IPS-18a (cell line): ENCODE measurements around the gene CDK14.

Experiments used
- H3K27ac ChIP-seq: one replicate; pipeline ENCODE4 v1.5.1; 2013; ENCODE audit warnings: low read length
- H3K27me3 ChIP-seq: one replicate; pipeline ENCODE4 v1.6.1; 2013; ENCODE audit warnings: mild to moderate bottlenecking, low read length; ENCODE audit not compliant: control insufficient read depth, insufficient read depth
- H3K36me3 ChIP-seq: one replicate; pipeline ENCODE4 v1.6.1; 2013; ENCODE audit warnings: low read depth, low read length; ENCODE audit not compliant: control insufficient read depth
- H3K4me1 ChIP-seq: one replicate; pipeline ENCODE4 v1.6.1; 2013; ENCODE audit warnings: low read depth, low read length; ENCODE audit not compliant: control insufficient read depth
- H3K4me3 ChIP-seq: one replicate; pipeline ENCODE4 v1.5.1; 2013; ENCODE audit warnings: low read length
- H3K9ac ChIP-seq: one replicate; pipeline ENCODE4 v1.6.1; 2013; ENCODE audit warnings: mild to moderate bottlenecking, low read length, moderate library complexity
- H3K9me3 ChIP-seq: one replicate; pipeline ENCODE4 v1.6.1; 2013; ENCODE audit warnings: low read depth, low read length; ENCODE audit not compliant: control insufficient read depth

The CDK14 gene

DNA sequence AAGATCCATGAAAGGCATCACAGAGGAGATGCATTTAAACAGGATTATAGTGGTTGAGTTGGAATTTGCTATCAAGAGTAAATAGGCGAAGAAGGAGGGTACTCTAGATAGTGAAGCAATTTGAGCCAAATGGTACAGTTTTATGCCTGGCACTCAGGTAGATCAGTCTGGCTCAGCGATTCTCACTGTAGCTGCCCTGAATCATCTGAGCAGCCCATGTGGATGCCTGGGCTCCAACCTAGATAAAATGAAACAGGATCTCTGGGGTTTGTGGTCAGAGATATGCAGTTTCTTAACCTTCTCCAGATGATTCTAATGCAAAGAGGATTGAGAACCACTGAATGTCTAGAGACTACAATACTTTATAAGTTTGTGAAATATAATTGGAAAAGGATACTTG, 386.1 kb downstream of the CDK14 start:
- H3K36me3 ChIP-seq = no peaks in the 10 kb centered on the region

DNA sequence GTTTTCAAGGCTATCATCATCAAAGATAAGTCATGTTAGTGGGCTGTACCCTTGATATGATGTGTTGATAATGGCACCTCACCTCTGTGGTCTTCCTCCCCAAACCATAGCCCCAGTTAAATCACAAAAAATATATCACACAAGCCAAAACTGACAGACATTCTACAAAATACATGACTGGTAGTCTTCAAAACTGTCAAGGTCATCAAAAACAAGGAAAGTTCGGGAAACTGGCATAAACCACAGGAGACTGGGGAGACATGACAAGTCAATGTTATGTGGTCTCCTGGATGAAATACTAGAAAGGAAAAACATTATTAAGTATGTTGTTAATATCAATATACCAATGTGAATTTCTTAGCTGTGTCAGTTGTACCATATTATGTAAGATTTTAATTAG, 388.6 kb downstream of the CDK14 start:
- H3K9ac ChIP-seq = no peak overlapping the region
- no peaks in the 10 kb centered on the region for H3K4me1 ChIP-seq
- peaks cover 7% of the 10 kb centered on the region for H3K9me3 ChIP-seq
- H3K36me3 ChIP-seq = no peaks in the 10 kb centered on the region
- H3K4me3 ChIP-seq = no peak overlapping the region
- H3K27ac ChIP-seq = no peak overlapping the region
- no peaks in the 10 kb centered on the region for H3K27me3 ChIP-seq

More for the DNA sequence above, 386.1 kb downstream of the CDK14 start:
- H3K27me3 ChIP-seq = no peaks in the 10 kb centered on the region
- H3K9ac ChIP-seq = no peak overlapping the region
- no peak overlapping the region for H3K4me3 ChIP-seq
- H3K4me1 ChIP-seq = no peaks in the 10 kb centered on the region
- H3K9me3 ChIP-seq = peaks cover 7% of the 10 kb centered on the region
- no peak overlapping the region for H3K27ac ChIP-seq

DNA sequence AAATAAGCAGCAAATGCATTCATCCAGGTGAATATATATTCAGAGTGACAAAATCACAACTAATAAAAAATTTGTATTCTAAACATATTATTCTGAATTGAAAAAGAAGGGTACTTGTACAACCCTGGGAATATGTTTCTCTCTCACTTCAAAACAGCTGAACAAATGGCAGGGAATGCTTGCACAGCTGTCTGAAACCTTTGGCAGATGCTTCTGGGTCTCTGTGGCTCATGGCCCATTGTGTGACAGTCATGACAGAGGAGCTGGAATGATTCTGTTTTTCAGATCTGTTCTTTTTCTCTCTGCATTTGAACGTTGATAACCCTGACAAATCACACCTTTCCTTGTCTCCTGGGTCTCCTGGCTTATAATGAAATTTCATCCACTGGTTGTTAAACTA, 392.4 kb downstream of the CDK14 start:
- no peak overlapping the region for H3K4me3 ChIP-seq
- no peaks in the 10 kb centered on the region for H3K27me3 ChIP-seq
- H3K27ac ChIP-seq = no peak overlapping the region
- H3K9ac ChIP-seq = no peak overlapping the region
- H3K9me3 ChIP-seq = no peaks in the 10 kb centered on the region
- no peaks in the 10 kb centered on the region for H3K36me3 ChIP-seq
- H3K4me1 ChIP-seq = no peaks in the 10 kb centered on the region

DNA sequence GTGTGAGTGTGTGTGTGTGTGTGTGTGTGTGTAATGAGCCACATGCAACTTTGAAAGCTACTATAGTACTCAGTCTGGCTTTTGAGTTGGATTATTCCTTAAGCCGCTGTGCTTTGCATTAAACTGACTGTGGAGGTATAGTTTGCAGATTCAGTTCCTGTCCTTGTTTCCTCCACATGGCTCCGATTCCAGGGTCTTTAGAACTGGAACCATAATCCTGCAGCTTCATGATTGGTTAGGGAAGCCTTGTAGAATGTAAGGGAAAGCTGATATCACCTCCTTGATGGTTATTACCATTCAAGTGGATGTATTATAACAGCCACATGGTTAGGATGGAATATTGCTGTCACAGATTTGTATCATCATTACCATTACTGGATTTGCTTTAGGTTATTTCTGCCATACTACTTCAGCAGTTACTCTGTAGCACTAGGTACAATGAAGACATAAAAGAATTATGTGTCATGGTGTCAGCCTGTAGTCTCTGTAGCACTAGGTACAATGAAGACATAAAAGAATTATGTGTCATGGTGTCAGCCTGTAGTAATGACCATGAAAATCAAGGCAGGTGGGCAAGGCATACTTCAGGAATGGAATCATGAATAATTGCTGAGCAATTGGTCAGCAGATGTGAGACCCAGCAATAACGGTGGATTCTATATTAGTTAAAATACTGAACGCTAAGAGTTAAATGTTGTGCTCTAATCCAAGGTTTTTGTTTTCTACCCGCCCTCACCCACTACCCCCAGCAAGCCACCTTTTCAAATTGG, 393.1 kb downstream of the CDK14 start:
- H3K36me3 ChIP-seq = no peaks in the 10 kb centered on the region
- H3K4me3 ChIP-seq = no peak overlapping the region
- no peak overlapping the region for H3K9ac ChIP-seq
- no peaks in the 10 kb centered on the region for H3K27me3 ChIP-seq
- no peaks in the 10 kb centered on the region for H3K9me3 ChIP-seq
- H3K27ac ChIP-seq = no peak overlapping the region
- no peaks in the 10 kb centered on the region for H3K4me1 ChIP-seq

DNA sequence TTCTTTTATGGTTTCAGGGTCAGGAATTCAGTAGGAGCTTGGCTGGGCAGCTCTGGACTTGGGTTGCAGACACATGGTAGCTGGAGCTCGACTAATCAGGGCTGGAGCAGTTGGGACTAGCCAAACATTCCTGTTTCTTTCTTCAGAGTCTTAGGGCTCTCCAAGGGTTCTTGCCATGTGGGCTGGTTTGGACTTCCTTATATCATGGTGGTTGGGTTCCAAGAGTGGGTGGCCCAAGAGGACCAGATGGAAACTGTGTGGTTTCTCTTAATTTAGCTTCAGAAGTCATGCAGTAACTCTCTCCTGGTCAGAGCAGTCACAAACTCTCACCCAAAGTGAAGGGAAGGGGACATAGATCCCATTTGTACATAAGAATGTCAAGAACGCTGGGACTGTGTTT, 398.0 kb downstream of the CDK14 start:
- Histone ChIP-seq H3K9ac (no peak overlapping the region), H3K4me3 (no peak overlapping the region), H3K4me1 (no peaks in the 10 kb centered on the region), H3K36me3 (no peaks in the 10 kb centered on the region), H3K27ac (no peak overlapping the region), H3K9me3 (no peaks in the 10 kb centered on the region), H3K27me3 (no peaks in the 10 kb centered on the region)

DNA sequence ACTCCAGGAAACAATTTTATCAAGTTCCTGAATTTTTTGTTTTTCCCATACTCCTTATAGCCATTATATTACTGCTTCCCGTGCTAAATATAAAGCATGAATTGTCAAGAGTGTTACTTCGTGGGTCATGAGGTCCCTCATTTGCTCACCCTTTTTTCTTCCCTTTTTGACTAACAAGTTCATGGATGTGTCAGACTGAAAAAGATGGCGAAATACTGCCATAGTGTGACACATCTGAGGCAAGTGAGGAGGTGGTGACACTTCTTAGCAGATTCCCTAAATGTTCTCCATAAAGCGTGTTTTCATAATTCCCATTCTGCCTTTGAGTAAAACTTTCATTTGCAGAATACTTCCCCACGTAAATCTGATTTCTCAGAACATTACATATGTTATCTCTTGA, 398.5 kb downstream of the CDK14 start:
- no peaks in the 10 kb centered on the region for H3K36me3 ChIP-seq
- H3K9me3 ChIP-seq = no peaks in the 10 kb centered on the region
- H3K4me3 ChIP-seq = no peak overlapping the region
- no peak overlapping the region for H3K27ac ChIP-seq
- no peaks in the 10 kb centered on the region for H3K27me3 ChIP-seq
- no peak overlapping the region for H3K9ac ChIP-seq
- H3K4me1 ChIP-seq = no peaks in the 10 kb centered on the region

DNA sequence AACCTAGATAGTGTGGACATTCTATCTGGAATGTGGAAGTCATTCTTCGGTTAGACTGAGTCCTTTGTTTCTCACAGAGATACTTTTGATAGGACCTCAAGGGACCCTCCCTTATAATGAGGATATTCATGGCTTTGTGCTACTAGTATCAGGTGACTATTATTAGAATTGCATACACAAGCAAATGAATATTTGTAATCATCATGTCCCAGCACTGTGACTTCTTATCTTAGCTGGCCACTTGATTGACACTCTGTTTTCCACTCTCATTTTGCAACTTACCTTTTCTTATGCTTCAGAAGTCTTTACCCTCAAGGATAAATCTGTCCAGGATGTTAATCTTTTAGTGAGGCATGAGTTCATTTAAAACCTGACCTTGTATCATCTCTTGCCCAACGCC, 399.9 kb downstream of the CDK14 start:
- no peaks in the 10 kb centered on the region for H3K4me1 ChIP-seq

DNA sequence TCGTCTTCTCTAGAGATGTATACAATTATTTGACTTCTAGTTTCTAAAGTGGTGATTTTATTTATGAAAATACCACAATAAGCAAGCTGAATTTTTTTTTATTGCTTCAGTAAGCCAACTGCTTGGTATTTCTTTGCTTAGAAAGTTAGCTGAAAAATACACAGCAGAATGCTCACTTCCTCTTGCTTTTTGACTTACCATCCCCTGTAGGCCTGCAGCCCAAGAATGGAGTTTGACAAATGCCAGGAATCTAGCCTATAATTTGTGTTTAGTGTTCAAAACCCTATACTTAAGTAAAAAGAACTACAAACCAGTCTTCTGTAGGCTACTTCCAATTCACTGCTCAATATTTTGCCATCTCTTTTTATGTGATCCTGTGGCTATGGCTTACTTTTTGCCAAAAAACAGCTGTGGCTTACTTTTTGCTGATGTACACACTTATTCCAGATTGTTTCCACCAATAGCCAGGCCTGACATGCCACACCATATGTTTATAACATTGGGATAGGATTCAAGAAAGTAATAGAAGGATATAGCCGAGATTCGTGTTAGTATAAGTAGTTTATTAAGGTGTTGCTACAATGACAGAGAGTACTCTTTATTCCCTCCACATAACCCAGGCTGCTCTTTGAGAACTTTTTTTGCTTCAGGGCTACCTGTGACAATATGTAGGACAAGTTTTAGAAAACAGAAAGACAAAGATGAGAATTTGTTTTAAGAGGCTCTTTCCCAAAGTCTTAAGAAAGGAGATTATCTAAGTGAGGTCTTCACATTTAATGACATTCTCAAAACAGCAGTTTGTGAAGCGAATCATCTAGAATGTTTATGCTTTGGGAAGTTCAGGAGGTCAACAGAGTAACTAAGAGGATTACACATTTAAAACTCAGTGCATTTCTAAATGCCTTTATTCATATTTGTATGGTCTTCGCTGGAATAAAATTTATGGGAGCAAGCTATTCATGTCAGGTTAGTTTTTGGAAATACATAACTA, 404.2 kb downstream of the CDK14 start:
- H3K27me3 ChIP-seq = no peaks in the 10 kb centered on the region
- no peak overlapping the region for H3K9ac ChIP-seq
- H3K27ac ChIP-seq = no peak overlapping the region
- H3K4me3 ChIP-seq = no peak overlapping the region
- H3K9me3 ChIP-seq = no peaks in the 10 kb centered on the region
- no peaks in the 10 kb centered on the region for H3K36me3 ChIP-seq
- H3K4me1 ChIP-seq = no peaks in the 10 kb centered on the region

More for the DNA sequence above, 399.9 kb downstream of the CDK14 start:
- H3K27me3 ChIP-seq = no peaks in the 10 kb centered on the region
- H3K9ac ChIP-seq = no peak overlapping the region
- no peak overlapping the region for H3K27ac ChIP-seq
- H3K4me3 ChIP-seq = no peak overlapping the region
- H3K9me3 ChIP-seq = no peaks in the 10 kb centered on the region
- no peaks in the 10 kb centered on the region for H3K36me3 ChIP-seq

DNA sequence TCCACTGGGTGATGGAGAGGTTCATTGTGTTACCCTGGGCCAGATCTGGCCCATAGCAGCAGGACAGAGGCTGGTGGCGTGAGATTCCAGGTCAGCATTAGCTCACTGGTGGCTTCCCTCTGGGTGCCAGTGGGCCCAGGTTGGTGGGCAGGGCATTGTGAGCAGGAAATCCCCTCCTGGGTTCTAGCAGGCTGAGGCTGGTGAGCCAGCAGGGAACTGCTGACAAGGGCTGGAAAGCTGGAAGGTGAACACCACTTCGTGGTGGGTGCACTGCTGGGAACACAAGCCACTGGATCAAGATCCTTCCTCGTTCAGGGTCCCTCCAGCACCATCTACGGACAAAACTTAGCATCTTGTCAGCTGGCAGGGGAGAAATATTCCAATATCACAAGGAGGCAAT, 408.9 kb downstream of the CDK14 start:
- Histone ChIP-seq H3K27me3 (no peaks in the 10 kb centered on the region), H3K27ac (no peak overlapping the region), H3K36me3 (no peaks in the 10 kb centered on the region), H3K4me3 (no peak overlapping the region), H3K9me3 (no peaks in the 10 kb centered on the region), H3K9ac (no peak overlapping the region), H3K4me1 (no peaks in the 10 kb centered on the region)

DNA sequence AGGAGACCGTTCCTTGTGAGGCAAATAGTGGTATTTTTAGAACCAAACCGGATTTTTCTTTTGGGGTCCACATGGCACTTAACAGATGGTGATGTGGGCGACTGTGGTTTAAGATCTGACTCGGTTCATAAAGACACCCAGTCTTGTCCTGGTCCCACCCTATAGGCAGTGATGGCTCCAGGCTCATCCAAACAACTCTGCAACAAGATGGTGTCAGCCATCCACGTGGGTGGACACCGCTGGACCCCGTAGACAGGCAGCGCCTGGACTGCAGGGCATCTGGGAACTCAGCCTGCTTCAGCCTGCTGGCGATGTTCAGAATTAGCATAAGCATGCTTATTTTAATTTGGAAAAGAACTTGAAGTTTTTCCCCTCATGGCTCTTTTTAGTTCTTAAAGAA, 409.7 kb downstream of the CDK14 start:
- Histone ChIP-seq H3K4me3 (no peak overlapping the region), H3K27ac (no peak overlapping the region), H3K36me3 (no peaks in the 10 kb centered on the region), H3K9ac (no peak overlapping the region), H3K27me3 (no peaks in the 10 kb centered on the region), H3K9me3 (no peaks in the 10 kb centered on the region), H3K4me1 (no peaks in the 10 kb centered on the region)

DNA sequence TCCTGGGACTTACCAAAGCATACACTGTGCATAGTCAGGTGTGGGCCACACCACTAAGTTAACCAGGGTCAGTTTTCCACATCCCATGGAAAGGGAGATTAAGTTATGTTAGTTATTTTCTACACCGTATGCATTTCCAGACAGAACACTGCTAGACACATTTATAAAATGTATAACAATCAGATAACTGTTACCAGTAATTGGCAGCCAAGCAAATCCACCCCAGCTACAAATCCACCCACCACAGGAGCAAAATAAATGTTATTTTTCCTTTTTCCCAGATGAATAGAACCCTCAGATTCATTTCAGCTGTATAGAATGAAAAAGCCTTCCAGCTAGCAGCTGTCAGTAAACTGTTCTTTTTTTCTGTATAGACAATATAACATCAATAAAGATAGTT, 411.2 kb downstream of the CDK14 start:
- Histone ChIP-seq H3K4me3 (no peak overlapping the region), H3K9ac (no peak overlapping the region), H3K36me3 (no peaks in the 10 kb centered on the region), H3K9me3 (no peaks in the 10 kb centered on the region), H3K27me3 (no peaks in the 10 kb centered on the region), H3K4me1 (peaks cover 3% of the 10 kb centered on the region), H3K27ac (no peak overlapping the region)
